K562 (cell line): ENCODE data around the gene COA6.

Experiments used
- MBD2 ChIP-seq: sonication (generic); IDR thresholded peaks from 2 replicates; pipeline ENCODE4 v1.6.1; 2016; ENCODE audit warnings: low read depth, borderline replicate concordance
- NFE2 ChIP-seq: IDR thresholded peaks from 2 replicates; pipeline ENCODE4 v1.6.1; 2014; ENCODE audit warnings: antibody characterized with exemption, low read depth
- NR2C1 ChIP-seq, 2 experiments: fragments of 450-650 bp; IDR thresholded peaks; 2 replicates each; pipeline ENCODE4 v1.6.1; 2017; ENCODE audit warnings: mild to moderate bottlenecking in 2 of 2, antibody characterized with exemption in 1 of 2, inconsistent platforms in 1 of 2, missing compliant biosample characterization in 1 of 2, missing genetic modification characterization in 1 of 2
- POLR2A ChIP-seq: fragments of 450-650 bp; conservative IDR thresholded peaks from 2 replicates; pipeline ENCODE4 v1.6.1; 2016
- ZNF77 ChIP-seq: fragments of 250-450 bp; sonication (Bioruptor Pico); IDR thresholded peaks from 2 replicates; pipeline ENCODE4 v1.5.0; 2020

- TF ChIP-seq NFE2 = no peak
- TF ChIP-seq POLR2A = no peak
- TF ChIP-seq ZNF77 = no peak
- no peak for TF ChIP-seq MBD2
- TF ChIP-seq NR2C1 (IDR thresholded peaks at IDR 0.05) = no peak
- no peak for TF ChIP-seq NR2C1 (tag; IDR thresholded peaks at IDR 0.05)
These were observed 4.2 kb upstream of the COA6 start for GRCh38 chr1:234369033-234369430.
